HL-60 (cell line): Measurements from ENCODE around the gene CHSY1.

ENCODE experiments used
- DNase-seq, 2 experiments: peaks; one replicate each; pipeline ENCODE4 v3.0.0-alpha.2; 2010 to 2020; ENCODE audit warnings: low read depth in 1 of 2, low spot score in 1 of 2
- H3K27ac ChIP-seq: fragments of 250-450 bp; sonication (Bioruptor Pico); replicated peaks from 2 replicates; pipeline ENCODE4 v1.5.1; 2020; ENCODE audit warnings: mild to moderate bottlenecking, moderate library complexity
- H3K27me3 ChIP-seq: fragments of 250-450 bp; sonication (Bioruptor Pico); 2 replicates; pipeline ENCODE4 v1.5.1; 2021; ENCODE audit warnings: mild to moderate bottlenecking, moderate library complexity; ENCODE audit not compliant: insufficient read depth, poor library complexity, severe bottlenecking
- H3K4me3 ChIP-seq: replicated peaks from 2 replicates; pipeline ENCODE4 v1.5.1; 2011; ENCODE audit warnings: mild to moderate bottlenecking, control low read depth, low read length; ENCODE audit not compliant: insufficient read depth
- GABPA ChIP-seq: IDR thresholded peaks from 2 replicates; pipeline ENCODE4 v1.6.1; 2012; ENCODE audit warnings: low read depth
- POLR2AphosphoS5 ChIP-seq: IDR thresholded peaks from 2 replicates; pipeline ENCODE4 v1.6.1; 2012; ENCODE audit warnings: low read depth
- SPI1 ChIP-seq: IDR thresholded peaks from 2 replicates; pipeline ENCODE4 v1.6.1; 2012; ENCODE audit warnings: low read depth, mild to moderate bottlenecking, borderline replicate concordance
- long read RNA-seq: library from polyadenylated mRNA; unstranded; transcript quantifications from one replicate; pipeline ENCODE4 v2.0.0, GENCODE V29; 2020
- TF ChIP-seq, protein P1 (sequence below): IDR thresholded peaks from 2 replicates; pipeline ENCODE4 v1.6.1; 2012; ENCODE audit warnings: low read depth; ENCODE audit not compliant: insufficient replicate concordance
- TF ChIP-seq, protein P2 (sequence below): IDR thresholded peaks from one replicate; pipeline ENCODE4 v1.5.1; 2011; ENCODE audit warnings: low read length, control low read depth, inconsistent platforms; ENCODE audit not compliant: insufficient read depth

CHSY1 gene, protein sequence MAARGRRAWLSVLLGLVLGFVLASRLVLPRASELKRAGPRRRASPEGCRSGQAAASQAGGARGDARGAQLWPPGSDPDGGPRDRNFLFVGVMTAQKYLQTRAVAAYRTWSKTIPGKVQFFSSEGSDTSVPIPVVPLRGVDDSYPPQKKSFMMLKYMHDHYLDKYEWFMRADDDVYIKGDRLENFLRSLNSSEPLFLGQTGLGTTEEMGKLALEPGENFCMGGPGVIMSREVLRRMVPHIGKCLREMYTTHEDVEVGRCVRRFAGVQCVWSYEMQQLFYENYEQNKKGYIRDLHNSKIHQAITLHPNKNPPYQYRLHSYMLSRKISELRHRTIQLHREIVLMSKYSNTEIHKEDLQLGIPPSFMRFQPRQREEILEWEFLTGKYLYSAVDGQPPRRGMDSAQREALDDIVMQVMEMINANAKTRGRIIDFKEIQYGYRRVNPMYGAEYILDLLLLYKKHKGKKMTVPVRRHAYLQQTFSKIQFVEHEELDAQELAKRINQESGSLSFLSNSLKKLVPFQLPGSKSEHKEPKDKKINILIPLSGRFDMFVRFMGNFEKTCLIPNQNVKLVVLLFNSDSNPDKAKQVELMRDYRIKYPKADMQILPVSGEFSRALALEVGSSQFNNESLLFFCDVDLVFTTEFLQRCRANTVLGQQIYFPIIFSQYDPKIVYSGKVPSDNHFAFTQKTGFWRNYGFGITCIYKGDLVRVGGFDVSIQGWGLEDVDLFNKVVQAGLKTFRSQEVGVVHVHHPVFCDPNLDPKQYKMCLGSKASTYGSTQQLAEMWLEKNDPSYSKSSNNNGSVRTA
- long read RNA-seq, partial matches to known transcripts: 5 of 31 reads
- long read RNA-seq, other reads (novel, unspliced or antisense): 25 of 31 reads

DNA sequence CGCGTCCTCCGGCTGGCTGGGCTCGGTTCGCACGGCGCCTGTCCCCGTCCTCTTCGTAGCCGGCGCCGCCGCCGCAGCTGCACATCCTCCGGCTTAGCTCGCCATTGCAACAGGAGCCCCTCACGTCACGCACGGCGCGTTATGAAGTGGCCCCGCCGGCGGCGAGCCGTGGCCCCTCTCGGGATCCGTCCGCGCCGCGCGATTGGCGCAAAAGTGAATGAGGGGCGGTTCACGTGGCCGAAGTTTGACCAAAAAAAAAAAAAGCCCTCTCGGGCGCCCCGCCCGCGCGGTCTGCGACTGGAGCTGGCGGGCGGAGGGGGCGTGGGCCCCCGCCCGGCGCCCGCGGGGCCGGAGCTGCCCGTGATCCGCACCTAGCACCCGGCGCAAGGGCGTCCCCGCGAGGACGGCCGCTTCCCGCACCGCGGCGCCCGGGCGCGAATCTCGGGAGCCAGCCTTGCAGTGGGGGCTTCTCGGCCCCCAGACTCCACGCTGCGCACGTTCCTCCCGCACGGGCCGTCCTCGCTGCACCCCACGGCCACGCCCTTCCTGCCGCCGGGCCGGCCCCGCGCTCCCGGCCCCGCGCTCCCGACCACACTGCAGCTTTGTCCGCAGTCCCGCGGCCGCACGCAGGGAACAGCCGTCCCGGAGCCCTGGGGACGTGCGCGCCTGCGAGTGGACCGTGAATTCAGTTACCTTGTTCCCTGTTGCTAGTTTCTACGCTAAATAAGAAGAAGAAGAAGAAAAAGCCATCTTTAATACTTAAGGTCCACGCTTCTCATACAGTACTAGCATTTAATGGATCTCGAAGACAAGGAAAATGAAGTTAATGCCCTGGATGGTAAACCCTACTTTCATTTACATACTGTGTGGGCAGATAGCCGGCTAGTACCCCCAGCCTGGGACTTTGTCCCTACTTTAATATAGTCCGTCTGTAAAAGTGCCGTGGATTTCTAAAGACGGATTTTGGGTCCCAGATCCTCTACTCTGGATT is at the start of gene CHSY1:
Gene CHSY1, minus strand, starts transcription at position 219 of the 991 bp plus-strand sequence. CDS start 592 bp downstream, outside the sequence.
- peak; percentile 86 to 91 for DNase-seq
- Histone ChIP-seq H3K4me3 (peak within 1 kb of the TSS; percentile 85), H3K27ac (peak within 1 kb of the TSS; percentile 79), H3K27me3 (no peaks in the 10 kb centered on the region)
- TF ChIP-seq SPI1 (no peak), POLR2AphosphoS5 (peak; percentile 70), GABPA (no peak)
- TF ChIP-seq, protein P1, sequence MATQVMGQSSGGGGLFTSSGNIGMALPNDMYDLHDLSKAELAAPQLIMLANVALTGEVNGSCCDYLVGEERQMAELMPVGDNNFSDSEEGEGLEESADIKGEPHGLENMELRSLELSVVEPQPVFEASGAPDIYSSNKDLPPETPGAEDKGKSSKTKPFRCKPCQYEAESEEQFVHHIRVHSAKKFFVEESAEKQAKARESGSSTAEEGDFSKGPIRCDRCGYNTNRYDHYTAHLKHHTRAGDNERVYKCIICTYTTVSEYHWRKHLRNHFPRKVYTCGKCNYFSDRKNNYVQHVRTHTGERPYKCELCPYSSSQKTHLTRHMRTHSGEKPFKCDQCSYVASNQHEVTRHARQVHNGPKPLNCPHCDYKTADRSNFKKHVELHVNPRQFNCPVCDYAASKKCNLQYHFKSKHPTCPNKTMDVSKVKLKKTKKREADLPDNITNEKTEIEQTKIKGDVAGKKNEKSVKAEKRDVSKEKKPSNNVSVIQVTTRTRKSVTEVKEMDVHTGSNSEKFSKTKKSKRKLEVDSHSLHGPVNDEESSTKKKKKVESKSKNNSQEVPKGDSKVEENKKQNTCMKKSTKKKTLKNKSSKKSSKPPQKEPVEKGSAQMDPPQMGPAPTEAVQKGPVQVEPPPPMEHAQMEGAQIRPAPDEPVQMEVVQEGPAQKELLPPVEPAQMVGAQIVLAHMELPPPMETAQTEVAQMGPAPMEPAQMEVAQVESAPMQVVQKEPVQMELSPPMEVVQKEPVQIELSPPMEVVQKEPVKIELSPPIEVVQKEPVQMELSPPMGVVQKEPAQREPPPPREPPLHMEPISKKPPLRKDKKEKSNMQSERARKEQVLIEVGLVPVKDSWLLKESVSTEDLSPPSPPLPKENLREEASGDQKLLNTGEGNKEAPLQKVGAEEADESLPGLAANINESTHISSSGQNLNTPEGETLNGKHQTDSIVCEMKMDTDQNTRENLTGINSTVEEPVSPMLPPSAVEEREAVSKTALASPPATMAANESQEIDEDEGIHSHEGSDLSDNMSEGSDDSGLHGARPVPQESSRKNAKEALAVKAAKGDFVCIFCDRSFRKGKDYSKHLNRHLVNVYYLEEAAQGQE: peak; percentile 47
- TF ChIP-seq, protein P2, sequence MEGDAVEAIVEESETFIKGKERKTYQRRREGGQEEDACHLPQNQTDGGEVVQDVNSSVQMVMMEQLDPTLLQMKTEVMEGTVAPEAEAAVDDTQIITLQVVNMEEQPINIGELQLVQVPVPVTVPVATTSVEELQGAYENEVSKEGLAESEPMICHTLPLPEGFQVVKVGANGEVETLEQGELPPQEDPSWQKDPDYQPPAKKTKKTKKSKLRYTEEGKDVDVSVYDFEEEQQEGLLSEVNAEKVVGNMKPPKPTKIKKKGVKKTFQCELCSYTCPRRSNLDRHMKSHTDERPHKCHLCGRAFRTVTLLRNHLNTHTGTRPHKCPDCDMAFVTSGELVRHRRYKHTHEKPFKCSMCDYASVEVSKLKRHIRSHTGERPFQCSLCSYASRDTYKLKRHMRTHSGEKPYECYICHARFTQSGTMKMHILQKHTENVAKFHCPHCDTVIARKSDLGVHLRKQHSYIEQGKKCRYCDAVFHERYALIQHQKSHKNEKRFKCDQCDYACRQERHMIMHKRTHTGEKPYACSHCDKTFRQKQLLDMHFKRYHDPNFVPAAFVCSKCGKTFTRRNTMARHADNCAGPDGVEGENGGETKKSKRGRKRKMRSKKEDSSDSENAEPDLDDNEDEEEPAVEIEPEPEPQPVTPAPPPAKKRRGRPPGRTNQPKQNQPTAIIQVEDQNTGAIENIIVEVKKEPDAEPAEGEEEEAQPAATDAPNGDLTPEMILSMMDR: no peak

DNA sequence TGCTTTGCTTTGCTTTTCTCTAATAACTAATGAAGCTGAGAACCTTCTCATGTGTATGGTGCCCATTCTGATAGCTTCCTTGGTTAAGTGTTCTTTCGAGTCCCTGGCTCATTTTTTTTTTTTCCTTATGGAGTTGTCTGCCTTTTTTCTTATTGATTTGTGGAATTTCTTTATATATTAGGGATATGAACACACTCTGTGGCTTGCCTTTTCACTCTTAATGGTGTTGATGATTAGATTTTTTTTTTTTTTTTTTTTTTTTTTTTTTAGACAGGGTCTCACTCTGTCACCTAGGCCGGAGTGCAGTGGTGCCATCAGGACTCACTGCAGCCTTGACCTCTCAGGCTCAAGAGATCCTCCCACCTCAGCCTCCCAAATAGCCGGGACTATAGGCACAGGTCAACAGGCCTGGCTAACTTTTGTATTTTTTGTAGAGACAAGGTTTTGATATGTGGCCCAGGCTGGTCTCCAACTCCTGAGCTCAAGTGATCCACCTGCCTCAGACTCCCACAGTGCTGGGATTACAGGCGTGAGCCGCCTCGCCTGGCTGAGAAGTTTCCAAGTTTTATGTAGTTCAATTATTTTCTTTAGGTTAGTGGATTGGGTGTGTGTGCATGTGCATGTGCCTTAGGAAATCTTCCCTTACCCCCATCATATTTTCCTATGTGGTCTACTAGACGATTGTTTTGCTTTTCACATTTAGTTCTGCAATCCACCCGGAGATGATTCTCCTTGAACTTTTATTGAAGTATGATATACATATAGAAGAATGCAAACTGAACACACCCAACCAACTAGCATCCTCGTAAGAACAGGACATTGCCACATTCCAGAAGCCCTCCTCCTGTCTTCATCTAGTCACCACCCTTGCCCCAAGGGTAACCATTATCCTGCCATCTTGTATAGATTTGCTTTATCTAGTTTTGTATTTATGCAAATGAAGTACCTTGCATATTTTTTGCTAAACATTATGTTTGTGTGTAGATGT is 44.9 kb upstream of the CHSY1 start:
- peak overlapping the region; percentile 93; the same call in 1 of the 2 replicates for H3K4me3 ChIP-seq
- H3K27ac ChIP-seq: peak overlapping the region; percentile 98
- TF ChIP-seq POLR2AphosphoS5: no peak
- TF ChIP-seq GABPA: no peak
- TF ChIP-seq, protein P1: no peak
- TF ChIP-seq, protein P2: no peak
- TF ChIP-seq SPI1: no peak
- no peak for DNase-seq
- no peaks in the 10 kb centered on the region for H3K27me3 ChIP-seq
